Naive thymus-derived CD4-positive, alpha-beta T cell (primary cell): Measurements from ENCODE around the gene MEX3A. TPM values are rescaled to one million over a fixed set of nuclear protein-coding genes. Genes with fewer than 3 reads are reported as not detected.

ENCODE experiments used
- ATAC-seq: fragments of 150-1000 bp; cut with Tn5 transposase; 2 replicates; pipeline ENCODE4 v1.10.0; 2021; ENCODE audit warnings: mild to moderate bottlenecking, moderate library complexity
- CTCF ChIA-PET: fragments of 350-600 bp; sonication (Branson Sonifier 250); formaldehyde crosslinking; loops from one replicate; lab custom pipeline; 2021; ENCODE audit warnings: antibody characterized with exemption; lab: Charles Lee
- POLR2A ChIA-PET: fragments of 350-600 bp; sonication (Branson Sonifier 250); formaldehyde crosslinking; loops from one replicate; lab custom pipeline; 2021; ENCODE audit warnings: antibody characterized with exemption, inconsistent platforms; lab: Charles Lee
- DNase-seq, 9 donors: peaks; one replicate each; pipeline versions ENCODE4 v3.0.0 to v3.0.0-alpha.2; 2020 to 2022; ENCODE audit warnings: mixed read lengths in 1 of 9
- H3K27ac ChIP-seq: one replicate; pipeline ENCODE4 v1.7.0; 2013; ENCODE audit warnings: mild to moderate bottlenecking, low read depth, low read length, moderate library complexity
- H3K27me3 ChIP-seq, 2 donors: one replicate each; pipeline ENCODE4 v1.7.0; 2013; ENCODE audit warnings: low read length in 2 of 2, mild to moderate bottlenecking in 2 of 2, moderate library complexity in 2 of 2; ENCODE audit not compliant: control insufficient read depth in 2 of 2, insufficient read depth in 2 of 2
- H3K36me3 ChIP-seq, 3 experiments: 1 replicate in 2 of 3; 2 replicates in 1 of 3; pipeline ENCODE4 v1.7.0; 2013; ENCODE audit warnings: low read length in 3 of 3, mild to moderate bottlenecking in 3 of 3, moderate library complexity in 1 of 3; ENCODE audit not compliant: insufficient read depth in 3 of 3, control insufficient read depth in 2 of 3
- H3K4me1 ChIP-seq, 2 donors: one replicate each; pipeline ENCODE4 v1.7.0; 2013; ENCODE audit warnings: low read length in 2 of 2, mild to moderate bottlenecking in 2 of 2, moderate library complexity in 1 of 2; ENCODE audit not compliant: control insufficient read depth in 2 of 2, insufficient read depth in 2 of 2
- H3K4me3 ChIP-seq: 2 replicates; pipeline ENCODE4 v1.7.0; 2013; ENCODE audit warnings: mild to moderate bottlenecking, low read length
- H3K9me3 ChIP-seq, 3 experiments: 1 replicate in 2 of 3; 2 replicates in 1 of 3; pipeline ENCODE4 v1.7.0; 2013; ENCODE audit warnings: low read length in 3 of 3; ENCODE audit not compliant: control insufficient read depth in 2 of 3
- H3K27ac Mint-ChIP-seq, 9 donors: one replicate each; pipeline ENCODE4 v1.8.0; 2020 to 2022; ENCODE audit warnings: mixed read lengths in 9 of 9, mild to moderate bottlenecking in 8 of 9, moderate library complexity in 5 of 9, inconsistent platforms in 2 of 9
- H3K27me3 Mint-ChIP-seq, 5 donors: one replicate each; pipeline ENCODE4 v1.8.0; 2021 to 2022; ENCODE audit warnings: mixed read lengths in 5 of 5, mild to moderate bottlenecking in 1 of 5
- H3K36me3 Mint-ChIP-seq, 5 donors: one replicate each; pipeline ENCODE4 v1.8.0; 2020 to 2022; ENCODE audit warnings: mixed read lengths in 5 of 5, mild to moderate bottlenecking in 3 of 5, inconsistent platforms in 1 of 5
- H3K4me1 Mint-ChIP-seq, 7 donors: one replicate each; pipeline ENCODE4 v1.8.0; 2020 to 2022; ENCODE audit warnings: mixed read lengths in 7 of 7, mild to moderate bottlenecking in 3 of 7, inconsistent platforms in 1 of 7
- H3K4me3 Mint-ChIP-seq, 10 donors: one replicate each; pipeline ENCODE4 v1.8.0; 2020 to 2022; ENCODE audit warnings: mild to moderate bottlenecking in 10 of 10, mixed read lengths in 10 of 10, moderate library complexity in 6 of 10, inconsistent platforms in 2 of 10
- H3K9me3 Mint-ChIP-seq, 11 donors: one replicate each; pipeline ENCODE4 v1.8.0; 2020 to 2022; ENCODE audit warnings: mixed read lengths in 11 of 11, mild to moderate bottlenecking in 4 of 11, inconsistent platforms in 1 of 11, moderate library complexity in 1 of 11
- intact Hi-C, 2 donors: fragments of 100-400 bp; cut with micrococcal nuclease; formaldehyde crosslinking; loops; one replicate each; pipeline ENCODE4 v1.15.1; 2023
- polyA plus RNA-seq, 2 donors: library from polyadenylated mRNA; unstranded; fragments of 300-500 nt; fragmentation: Illumina TruSeq; gene quantifications; one replicate each; pipeline ENCODE4 v1.2.3, GENCODE V29; 2021
- total RNA-seq, 6 experiments: library from RNA in 5 of 6; stranded (reverse) in 5 of 6; gene quantifications; 1 replicate in 5 of 6; 2 replicates in 1 of 6; pipeline ENCODE4 v1.2.3 and lab custom pipeline; 2021 to 2026

Gene MEX3A
- total and polyA plus RNA-seq, 7 experiments from 2014 or later = 0.05 to 0.15 (median 0.13) TPM; not detected in 3

DNA sequence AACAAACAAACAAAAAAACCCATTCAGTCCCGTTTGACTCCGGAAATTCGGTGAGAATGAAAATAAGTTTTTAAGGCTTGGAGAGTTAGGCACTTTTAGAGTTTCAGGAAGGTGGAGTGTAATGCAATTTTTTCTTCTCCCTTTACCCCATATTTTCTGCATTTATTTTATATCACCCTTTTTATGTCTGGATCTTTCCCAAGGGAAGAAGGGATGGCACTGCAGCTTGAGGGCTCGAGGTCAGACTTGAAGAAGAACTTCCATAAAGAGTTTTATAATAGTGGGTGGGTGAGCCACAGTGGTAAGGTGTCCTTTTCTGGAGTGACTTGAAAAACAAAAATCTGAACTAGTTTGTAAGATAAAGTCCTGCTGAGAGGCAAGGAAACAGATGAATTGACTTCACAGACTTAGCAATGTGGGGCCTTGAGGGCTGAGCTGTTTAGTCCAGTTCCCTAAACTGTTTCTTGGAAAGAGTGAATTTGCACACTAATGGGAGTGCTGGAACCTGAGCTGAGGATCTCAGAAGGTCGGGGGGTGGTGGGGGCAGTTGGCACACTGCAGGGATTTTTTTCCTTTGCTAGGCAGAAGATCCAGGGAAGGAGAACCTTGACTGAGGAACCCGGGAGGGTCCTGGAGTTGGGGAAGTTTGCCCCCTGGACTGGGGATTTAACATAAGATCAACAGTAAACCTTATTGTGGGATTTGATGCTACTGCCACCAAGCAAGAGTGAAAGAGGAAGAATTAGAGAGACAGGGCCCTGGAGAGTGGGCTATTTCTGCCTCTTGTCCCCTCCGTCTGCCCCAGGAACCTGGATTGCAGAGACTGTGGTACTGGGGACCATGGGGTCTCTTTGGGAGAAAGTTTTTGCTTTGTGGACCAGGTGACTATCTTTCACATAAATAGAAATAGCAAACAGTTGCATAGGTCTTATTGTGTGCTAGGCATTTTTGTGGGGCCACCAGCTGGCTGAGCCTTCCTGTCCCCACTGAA lies 1.8 kb upstream of the MEX3A start:
- H3K9me3 ChIP-seq = no peaks in the 10 kb centered on the region
- ChIA-PET CTCF (interaction anchor here (0.5 to 0.7 kb wide), 5 partner anchors 46 to 358 kb away, joined by 3 to 5 read pairs (median 3); no protein-coding TSS in a partner anchor), POLR2A (interaction anchor here (0.7 kb wide), 1 partner anchor 13 kb away, joined by 4 read pairs; no protein-coding TSS in a partner anchor)
- H3K4me3 ChIP-seq = no peak overlapping the region
- no peak for ATAC-seq
- peaks cover 0 to 14% (median 6%) of the 10 kb centered on the region in 7 donors for H3K4me1 Mint-ChIP-seq
- H3K27me3 ChIP-seq = peaks cover 3 to 9% of the 10 kb centered on the region in 2 donors
- peaks cover 21 to 80% (median 31%) of the 10 kb centered on the region in 5 donors for H3K27me3 Mint-ChIP-seq
- H3K4me3 Mint-ChIP-seq = peak overlapping the region; percentile 41 to 91 (median 80)
- H3K36me3 ChIP-seq = no peaks in the 10 kb centered on the region
- no peak for DNase-seq
- intact Hi-C loops = no loop called here
- H3K27ac Mint-ChIP-seq = peak overlapping the region in 2 of 9 donors; percentile 8 to 39
- H3K36me3 Mint-ChIP-seq = no peaks in the 10 kb centered on the region
- H3K9me3 Mint-ChIP-seq = no peaks in the 10 kb centered on the region
- H3K27ac ChIP-seq = no peak overlapping the region
- peaks cover 3 to 5% of the 10 kb centered on the region in 2 donors for H3K4me1 ChIP-seq

DNA sequence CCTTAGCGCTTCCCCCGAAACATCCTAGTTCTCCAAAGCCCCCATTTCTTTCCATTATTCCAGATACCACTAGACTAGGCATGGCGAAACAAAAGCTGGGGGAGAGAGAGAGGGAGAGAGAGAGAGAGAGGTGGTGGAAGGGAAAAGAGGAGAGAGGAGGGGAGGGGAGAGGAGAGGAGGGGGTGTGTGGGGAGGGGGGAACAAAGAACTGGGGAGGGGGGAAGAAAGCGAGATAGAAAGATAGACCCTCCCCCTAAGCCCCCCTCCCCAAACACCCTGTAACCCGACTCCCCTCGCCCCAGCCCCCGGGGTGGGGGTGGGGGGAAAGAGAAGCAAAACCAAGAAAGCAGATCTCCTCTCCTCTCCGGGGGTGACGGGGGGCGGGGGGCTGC lies 352 bp downstream of the MEX3A start:
- H3K9me3 ChIP-seq = no peaks in the 10 kb centered on the region
- Mint-ChIP-seq H3K36me3 (no peaks in the 10 kb centered on the region), H3K27me3 (peaks cover 23 to 83% (median 26%) of the 10 kb centered on the region in 5 donors), H3K27ac (peak overlapping the region in 1 of 9 donors; percentile 54), H3K4me3 (peak overlapping the region; percentile 64 to 91 (median 85)), H3K9me3 (peaks cover 0 to 2% (median 0%) of the 10 kb centered on the region in 11 donors), H3K4me1 (peaks cover 0 to 17% (median 6%) of the 10 kb centered on the region in 7 donors)
- no peaks in the 10 kb centered on the region for H3K36me3 ChIP-seq
- ChIA-PET CTCF (no interaction called here), POLR2A (no interaction called here)
- ATAC-seq = no peak
- intact Hi-C loops = loop anchor here in 1 of 2 donors (1.0 kb wide), 2 partner anchors 28 to 256 kb away; partner anchors contain the start of genes CCT3, LAMTOR2 and TSACC
- DNase-seq = no peak
- peaks cover 3 to 9% of the 10 kb centered on the region in 2 donors for H3K27me3 ChIP-seq
- no peak overlapping the region for H3K27ac ChIP-seq
- H3K4me3 ChIP-seq = peak overlapping the region; percentile 83
- peaks cover 3 to 5% of the 10 kb centered on the region in 2 donors for H3K4me1 ChIP-seq

GRCh38 chr1:156081180-156081916 lies 917 bp downstream of the MEX3A start:
- H3K27me3 Mint-ChIP-seq = peaks cover 18 to 77% (median 23%) of the 10 kb centered on the region in 5 donors
- no peaks in the 10 kb centered on the region for H3K36me3 Mint-ChIP-seq
- H3K27ac Mint-ChIP-seq = peak overlapping the region in 1 of 9 donors; percentile 54
- peaks cover 3 to 5% of the 10 kb centered on the region in 2 donors for H3K4me1 ChIP-seq
- peak overlapping the region; percentile 64 to 91 (median 85) for H3K4me3 Mint-ChIP-seq
- no peak overlapping the region for H3K27ac ChIP-seq
- peaks cover 0 to 17% (median 6%) of the 10 kb centered on the region in 7 donors for H3K4me1 Mint-ChIP-seq
- H3K27me3 ChIP-seq = peaks cover 3 to 9% of the 10 kb centered on the region in 2 donors
- POLR2A ChIA-PET = no interaction called here
- intact Hi-C loops = no loop called here
- DNase-seq (no peak), ATAC-seq (no peak)
- no peaks in the 10 kb centered on the region for H3K9me3 ChIP-seq
- CTCF ChIA-PET = no interaction called here
- peak overlapping the region; percentile 83 for H3K4me3 ChIP-seq
- H3K9me3 Mint-ChIP-seq = peaks cover 0 to 2% (median 0%) of the 10 kb centered on the region in 11 donors
- no peaks in the 10 kb centered on the region for H3K36me3 ChIP-seq

DNA sequence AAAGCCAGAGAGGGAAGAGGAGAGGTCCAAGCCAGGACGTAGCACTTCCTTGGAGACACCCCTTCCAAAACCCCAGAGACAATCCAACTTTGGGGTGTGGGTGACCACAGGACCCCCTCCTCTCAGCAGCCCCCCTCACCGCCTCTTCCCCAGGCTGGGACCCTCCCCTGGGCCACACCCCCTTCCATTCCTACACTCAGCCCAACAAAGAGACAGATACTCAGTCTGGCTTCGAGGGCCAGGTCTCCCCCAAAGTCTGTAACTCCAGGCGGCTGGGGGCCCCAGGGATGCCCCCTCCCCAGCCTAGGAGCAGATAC lies 1.4 kb downstream of the MEX3A start:
- H3K27ac Mint-ChIP-seq = no peak overlapping the region
- H3K27me3 Mint-ChIP-seq = peaks cover 15 to 72% (median 20%) of the 10 kb centered on the region in 5 donors
- no peak for ATAC-seq
- H3K36me3 Mint-ChIP-seq = no peaks in the 10 kb centered on the region
- H3K4me1 Mint-ChIP-seq = peaks cover 0 to 17% (median 6%) of the 10 kb centered on the region in 7 donors
- no peak overlapping the region for H3K27ac ChIP-seq
- intact Hi-C loops = no loop called here
- DNase-seq = no peak
- ChIA-PET POLR2A (no interaction called here), CTCF (no interaction called here)
- H3K4me3 Mint-ChIP-seq = peak overlapping the region in 6 of 10 donors; percentile 47 to 91 (median 64)
- H3K9me3 Mint-ChIP-seq = peaks cover 0 to 2% (median 0%) of the 10 kb centered on the region in 11 donors
- peaks cover 3 to 9% of the 10 kb centered on the region in 2 donors for H3K27me3 ChIP-seq
- H3K36me3 ChIP-seq = no peaks in the 10 kb centered on the region
- H3K9me3 ChIP-seq = no peaks in the 10 kb centered on the region
- no peak overlapping the region for H3K4me3 ChIP-seq
- peaks cover 3 to 5% of the 10 kb centered on the region in 2 donors for H3K4me1 ChIP-seq

DNA sequence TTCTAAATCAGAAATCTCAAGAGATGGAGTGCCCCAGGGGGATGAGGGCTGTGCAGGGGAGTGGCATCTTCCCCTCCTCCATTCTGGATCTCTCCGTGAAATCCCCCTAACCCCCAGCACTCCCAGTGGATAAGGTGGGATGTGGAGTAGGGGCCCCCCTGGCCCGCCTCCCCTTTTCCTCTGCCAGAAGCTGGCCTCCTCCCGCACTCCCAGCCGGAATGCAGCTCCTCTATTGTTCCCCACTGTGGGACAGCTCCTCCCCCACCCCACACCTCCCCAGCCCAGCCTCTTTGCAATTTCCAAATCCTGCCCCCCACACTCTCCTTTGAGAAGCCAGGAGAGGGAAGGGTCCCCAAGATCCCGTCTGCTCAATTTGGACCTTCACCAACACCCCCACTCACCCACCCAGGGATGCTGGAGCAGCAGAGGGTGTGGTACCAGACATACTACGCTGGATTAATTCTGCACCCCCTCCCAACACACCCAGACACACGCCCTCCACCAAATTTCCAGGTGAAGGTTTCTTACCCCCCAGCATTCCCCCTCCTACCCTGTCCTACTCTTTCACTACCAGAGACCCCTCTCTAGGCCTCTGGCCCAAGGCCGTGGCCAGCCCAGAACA lies 1.9 kb downstream of the MEX3A start:
- Histone ChIP-seq H3K9me3 (no peaks in the 10 kb centered on the region), H3K4me3 (no peak overlapping the region), H3K4me1 (peaks cover 3 to 5% of the 10 kb centered on the region in 2 donors), H3K27ac (no peak overlapping the region), H3K36me3 (no peaks in the 10 kb centered on the region), H3K27me3 (peaks cover 3 to 7% of the 10 kb centered on the region in 2 donors)
- Mint-ChIP-seq H3K27me3 (peaks cover 11 to 71% (median 23%) of the 10 kb centered on the region in 5 donors), H3K9me3 (peaks cover 0 to 2% (median 0%) of the 10 kb centered on the region in 11 donors), H3K36me3 (no peaks in the 10 kb centered on the region), H3K4me1 (peaks cover 0 to 21% (median 6%) of the 10 kb centered on the region in 7 donors), H3K4me3 (peak overlapping the region in 4 of 10 donors; percentile 30 to 75 (median 54)), H3K27ac (no peak overlapping the region)
- DNase-seq = no peak
- no peak for ATAC-seq
- intact Hi-C loops = no loop called here
- CTCF ChIA-PET = no interaction called here
- POLR2A ChIA-PET = no interaction called here

- ATAC-seq (no peak), DNase-seq (no peak)
- Histone ChIP-seq H3K27me3 (peaks cover 2 to 3% of the 10 kb centered on the region in 2 donors), H3K4me1 (peaks cover 3 to 5% of the 10 kb centered on the region in 2 donors), H3K9me3 (no peaks in the 10 kb centered on the region), H3K27ac (no peak overlapping the region), H3K4me3 (no peak overlapping the region), H3K36me3 (no peaks in the 10 kb centered on the region)
- ChIA-PET CTCF (no interaction called here), POLR2A (no interaction called here)
- Mint-ChIP-seq H3K9me3 (peaks cover 0 to 2% (median 0%) of the 10 kb centered on the region in 11 donors), H3K4me1 (peaks cover 0 to 24% (median 6%) of the 10 kb centered on the region in 7 donors), H3K27ac (peak overlapping the region in 1 of 9 donors; percentile 15), H3K36me3 (no peaks in the 10 kb centered on the region), H3K27me3 (peaks cover 9 to 68% (median 18%) of the 10 kb centered on the region in 5 donors), H3K4me3 (peak overlapping the region in 7 of 10 donors; percentile 3 to 30 (median 12))
- intact Hi-C loops = no loop called here
These were observed 2.5 kb downstream of the MEX3A start for GRCh38 chr1:156079762-156080161.
